ENCODE results near the gene DMRTB1. TPM values are rescaled to one million over a fixed set of nuclear protein-coding genes. Genes with fewer than 3 reads are reported as not detected.

DMRTB1 gene
- total RNA-seq, 6 experiments from 2014 or later: not detected

DNA sequence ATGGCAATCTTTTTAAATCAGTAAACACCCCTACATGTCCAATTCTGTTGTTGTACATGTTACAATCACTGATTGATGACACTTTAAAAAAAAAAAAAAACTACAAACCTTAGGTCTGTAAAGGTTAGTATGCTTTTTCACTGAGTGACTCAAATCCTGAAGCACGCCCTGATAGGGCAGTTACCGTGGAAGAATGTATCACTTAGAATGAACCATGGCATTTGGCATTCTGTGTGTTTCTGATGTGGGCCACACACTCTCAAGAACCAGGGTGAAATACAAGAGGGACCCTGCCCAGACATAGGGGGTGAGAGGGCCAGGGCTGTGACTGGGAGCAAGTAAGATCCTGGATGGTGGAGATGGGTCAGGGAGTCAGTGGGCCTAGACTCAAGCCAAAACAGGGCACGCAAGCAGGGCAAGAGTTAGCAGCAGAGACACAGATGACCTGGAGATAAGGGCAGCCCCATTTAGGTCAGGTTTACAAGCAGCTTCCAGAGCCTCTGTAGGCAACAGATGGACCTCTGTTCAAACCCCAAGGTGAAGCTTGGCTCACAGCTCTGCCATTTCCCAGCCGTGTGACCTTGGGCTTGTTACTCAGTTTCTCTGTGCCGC is 47.6 kb upstream of the DMRTB1 start:
- 77% methylated on average over 5 of the region's 5 CpGs for WGBS (ENCODE audit: insufficient coverage, low coverage, low lambda C conversion rate, missing lambda C conversion rate)
- H3K4me3 ChIP-seq: no peak overlapping the region
- no peaks in the 10 kb centered on the region for H3K4me1 ChIP-seq
- no peaks in the 10 kb centered on the region for H3K9me3 ChIP-seq
- H3K27ac ChIP-seq: no peak overlapping the region
- H3K36me3 ChIP-seq: no peaks in the 10 kb centered on the region
- intact Hi-C loops (cut with DNase I): no loop called here
- H3K27me3 ChIP-seq: no peaks in the 10 kb centered on the region
- ATAC-seq (no peak), DNase-seq (no peak)
- no peak for TF ChIP-seq POLR2A (IDR thresholded peaks at IDR 0.05)
- TF ChIP-seq, protein P1, sequence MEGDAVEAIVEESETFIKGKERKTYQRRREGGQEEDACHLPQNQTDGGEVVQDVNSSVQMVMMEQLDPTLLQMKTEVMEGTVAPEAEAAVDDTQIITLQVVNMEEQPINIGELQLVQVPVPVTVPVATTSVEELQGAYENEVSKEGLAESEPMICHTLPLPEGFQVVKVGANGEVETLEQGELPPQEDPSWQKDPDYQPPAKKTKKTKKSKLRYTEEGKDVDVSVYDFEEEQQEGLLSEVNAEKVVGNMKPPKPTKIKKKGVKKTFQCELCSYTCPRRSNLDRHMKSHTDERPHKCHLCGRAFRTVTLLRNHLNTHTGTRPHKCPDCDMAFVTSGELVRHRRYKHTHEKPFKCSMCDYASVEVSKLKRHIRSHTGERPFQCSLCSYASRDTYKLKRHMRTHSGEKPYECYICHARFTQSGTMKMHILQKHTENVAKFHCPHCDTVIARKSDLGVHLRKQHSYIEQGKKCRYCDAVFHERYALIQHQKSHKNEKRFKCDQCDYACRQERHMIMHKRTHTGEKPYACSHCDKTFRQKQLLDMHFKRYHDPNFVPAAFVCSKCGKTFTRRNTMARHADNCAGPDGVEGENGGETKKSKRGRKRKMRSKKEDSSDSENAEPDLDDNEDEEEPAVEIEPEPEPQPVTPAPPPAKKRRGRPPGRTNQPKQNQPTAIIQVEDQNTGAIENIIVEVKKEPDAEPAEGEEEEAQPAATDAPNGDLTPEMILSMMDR (IDR thresholded peaks at IDR 0.05): no peak

DNA sequence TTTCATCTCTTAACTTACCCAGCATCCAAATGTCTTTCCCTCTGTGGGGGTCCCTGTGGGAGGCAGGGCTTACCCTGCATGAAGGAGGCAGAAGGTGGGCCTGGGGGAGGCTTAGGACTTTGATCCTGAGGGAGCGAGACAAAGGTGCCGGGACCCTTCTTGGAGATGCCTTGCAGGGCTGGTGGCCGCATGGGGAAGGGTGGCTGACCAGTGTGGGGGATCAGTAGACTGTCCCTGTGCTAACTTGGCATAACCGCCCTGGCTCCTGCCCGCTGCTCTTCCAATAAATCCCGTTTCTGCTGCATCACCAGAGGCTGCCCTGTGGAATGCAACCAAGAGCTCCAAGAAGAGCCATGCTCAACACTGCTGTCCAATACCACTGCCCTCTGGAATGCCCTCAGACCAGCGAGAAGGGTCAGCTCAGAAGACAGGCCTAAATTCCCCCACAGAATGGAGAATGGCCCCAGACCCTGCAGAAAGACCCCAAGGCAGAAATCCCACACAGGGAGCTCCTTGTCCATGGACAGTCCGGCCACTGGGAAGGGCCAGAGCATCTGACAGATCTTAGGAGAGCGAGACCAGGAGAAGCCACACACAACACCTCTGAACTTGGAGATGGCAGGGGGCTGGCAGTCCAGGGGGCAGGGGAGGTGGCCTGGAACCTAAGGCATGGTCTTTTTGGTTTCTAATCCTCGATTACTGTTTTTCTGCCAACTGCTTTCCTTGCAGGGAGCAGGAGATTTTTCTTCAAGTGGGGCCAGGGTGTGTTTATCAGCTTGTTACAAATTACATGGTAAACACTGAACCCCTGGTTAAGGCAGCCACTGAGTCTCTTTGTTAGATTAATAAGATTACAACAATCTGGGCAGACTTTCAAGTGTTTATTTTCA is 46.7 kb upstream of the DMRTB1 start:
- no peaks in the 10 kb centered on the region for H3K27me3 ChIP-seq
- no peak for ATAC-seq
- no peaks in the 10 kb centered on the region for H3K36me3 ChIP-seq
- no peak for TF ChIP-seq POLR2A (IDR thresholded peaks at IDR 0.05)
- TF ChIP-seq, protein P1 (IDR thresholded peaks at IDR 0.05): no peak
- H3K9me3 ChIP-seq: no peaks in the 10 kb centered on the region
- WGBS (ENCODE audit: insufficient coverage, low coverage, low lambda C conversion rate, missing lambda C conversion rate): 83% methylated on average over 3 of the region's 10 CpGs
- no peaks in the 10 kb centered on the region for H3K4me1 ChIP-seq
- H3K27ac ChIP-seq: no peak overlapping the region
- DNase-seq: no peak
- intact Hi-C loops (cut with DNase I): no loop called here
- no peak overlapping the region for H3K4me3 ChIP-seq

DNA sequence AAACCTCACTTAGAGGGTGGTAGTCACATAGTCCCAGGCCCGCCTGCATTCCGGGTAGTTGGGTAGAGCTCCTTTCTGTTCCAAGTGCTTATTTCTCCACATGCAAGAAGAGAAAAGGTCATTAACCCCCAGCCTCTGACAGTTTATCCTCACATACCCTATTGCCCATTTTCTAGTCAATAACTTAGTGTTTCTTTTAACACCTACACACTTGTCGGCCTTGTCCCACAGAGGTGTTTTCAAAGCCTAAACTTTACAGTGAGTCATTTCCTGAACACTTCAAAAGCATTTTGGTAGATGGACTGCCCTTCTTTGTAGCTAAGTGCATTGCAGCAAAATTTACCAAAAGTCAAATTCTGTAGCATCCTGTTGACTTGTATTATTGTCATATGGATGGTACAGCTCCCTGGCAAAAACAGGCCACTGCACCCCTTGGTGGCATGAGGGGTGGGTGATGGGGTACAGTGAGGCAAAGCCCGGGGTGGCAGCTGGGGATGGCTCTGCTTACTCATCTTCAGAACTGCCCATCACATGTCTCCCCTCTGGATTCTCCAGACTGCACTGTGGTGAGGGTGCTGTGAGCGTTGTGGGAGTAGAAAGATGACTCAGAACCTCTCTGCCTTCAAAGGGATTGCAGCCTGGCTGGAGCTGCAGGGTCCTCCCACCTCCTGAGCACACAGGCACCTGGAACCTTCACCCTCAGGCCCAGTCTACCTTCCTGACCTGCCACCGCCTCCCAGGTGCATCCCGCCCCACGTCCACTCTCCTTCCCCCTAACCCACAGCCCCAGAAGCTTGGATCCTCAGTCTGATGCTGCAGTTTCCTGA is 45.8 kb upstream of the DMRTB1 start:
- Histone ChIP-seq H3K27me3 (no peaks in the 10 kb centered on the region), H3K4me1 (no peaks in the 10 kb centered on the region), H3K36me3 (no peaks in the 10 kb centered on the region), H3K9me3 (no peaks in the 10 kb centered on the region), H3K27ac (no peak overlapping the region), H3K4me3 (no peak overlapping the region)
- ATAC-seq (peak in 1 of 4 donors; percentile 79), DNase-seq (no peak)
- TF ChIP-seq, protein P1 (IDR thresholded peaks at IDR 0.05): no peak
- TF ChIP-seq POLR2A (IDR thresholded peaks at IDR 0.05): no peak
- WGBS (ENCODE audit: insufficient coverage, low coverage, low lambda C conversion rate, missing lambda C conversion rate): 45% methylated on average over 5 of the region's 8 CpGs
- intact Hi-C loops (cut with DNase I): no loop called here

DNA sequence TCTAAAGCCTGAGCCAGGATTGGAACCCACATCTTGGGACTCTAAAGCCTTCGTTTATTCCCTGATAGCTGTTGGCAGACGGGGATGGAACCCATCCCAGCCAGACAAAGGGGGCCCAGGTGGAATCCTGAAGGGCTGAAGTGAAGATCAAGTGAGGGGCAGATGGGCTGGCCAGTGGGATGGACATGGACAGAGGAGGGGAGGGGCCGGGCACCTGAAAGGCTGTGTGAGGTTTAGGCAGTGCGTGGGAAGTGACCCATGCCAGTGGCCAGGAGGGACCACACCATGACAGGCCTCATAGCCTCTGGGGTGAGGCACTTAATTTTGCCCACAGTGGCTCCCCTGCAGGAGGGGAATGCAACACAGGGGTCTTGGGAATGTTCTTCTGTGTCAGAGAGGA is 44.6 kb upstream of the DMRTB1 start:
- ATAC-seq (no peak), DNase-seq (no peak)
- Histone ChIP-seq H3K27me3 (no peaks in the 10 kb centered on the region), H3K4me3 (no peak overlapping the region), H3K36me3 (no peaks in the 10 kb centered on the region), H3K27ac (no peak overlapping the region), H3K9me3 (no peaks in the 10 kb centered on the region), H3K4me1 (no peaks in the 10 kb centered on the region)
- TF ChIP-seq, protein P1 (IDR thresholded peaks at IDR 0.05): no peak
- no peak for TF ChIP-seq POLR2A (IDR thresholded peaks at IDR 0.05)
- intact Hi-C loops (cut with DNase I): no loop called here
- WGBS (ENCODE audit: insufficient coverage, low coverage, low lambda C conversion rate, missing lambda C conversion rate): 82% methylated on average over 3 of the region's 4 CpGs

Measured in right lobe of liver (tissue), 6 donors.